ENCODE results near the gene RMND5A. TPM values are rescaled to one million over a fixed set of nuclear protein-coding genes. Genes with fewer than 3 reads are reported as not detected.
A peak's percentile ranks its signal among the peaks of the same experiment; 100 is the strongest.
"Not testable (repeated sequence)": the region's sequence is repeated elsewhere in the genome, so short reads cannot be mapped to it uniquely, and the experiment has no call there.

RMND5A gene
- total RNA-seq, 1 donor from 2014 or later: 53.7 TPM

GRCh38 chr2:86734896-86735295, 14.8 kb downstream of the RMND5A start:
- H3K4me3 ChIP-seq (ENCODE audit: low read depth, low read length); FAIRE-seq; H3K27me3 ChIP-seq (ENCODE audit: control insufficient read depth, insufficient read depth, low read length); H3K36me3 ChIP-seq (ENCODE audit: control insufficient read depth, insufficient read depth, low read length): not testable (repeated sequence)
- DNase-seq (ENCODE audit: low read depth): peak; percentile 77

GRCh38 chr2:86739485-86739884, 19.4 kb downstream of the RMND5A start:
- not testable (repeated sequence) for H3K27me3 ChIP-seq (ENCODE audit: control insufficient read depth, insufficient read depth, low read length)

DNA sequence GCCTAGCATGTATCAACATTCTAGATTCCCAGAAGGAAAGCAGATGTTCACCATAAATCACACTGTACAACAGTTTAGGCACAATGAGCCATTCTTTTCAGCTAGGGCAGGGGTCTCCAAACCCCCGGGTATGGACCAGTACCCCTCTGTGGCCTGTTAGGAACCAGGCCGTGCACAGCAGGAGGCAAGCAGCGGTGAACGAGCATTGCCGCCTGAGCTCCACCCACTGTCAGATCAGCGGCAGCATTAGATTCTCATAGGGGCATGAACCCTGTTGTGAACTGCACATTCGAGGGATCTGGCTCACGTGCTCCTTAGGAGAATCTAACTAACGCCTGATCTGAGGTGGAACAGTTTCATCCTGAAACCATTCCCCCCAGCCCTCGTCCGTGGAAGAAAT, 19.8 kb downstream of the RMND5A start:
- not testable (repeated sequence) for H3K36me3 ChIP-seq (ENCODE audit: control insufficient read depth, insufficient read depth, low read length); FAIRE-seq

More at GRCh38 chr2:86739485-86739884, 19.4 kb downstream of the RMND5A start:
- not testable (repeated sequence) for H3K4me3 ChIP-seq (ENCODE audit: low read depth, low read length); FAIRE-seq; H3K36me3 ChIP-seq (ENCODE audit: control insufficient read depth, insufficient read depth, low read length); DNase-seq (ENCODE audit: low read depth)

DNA sequence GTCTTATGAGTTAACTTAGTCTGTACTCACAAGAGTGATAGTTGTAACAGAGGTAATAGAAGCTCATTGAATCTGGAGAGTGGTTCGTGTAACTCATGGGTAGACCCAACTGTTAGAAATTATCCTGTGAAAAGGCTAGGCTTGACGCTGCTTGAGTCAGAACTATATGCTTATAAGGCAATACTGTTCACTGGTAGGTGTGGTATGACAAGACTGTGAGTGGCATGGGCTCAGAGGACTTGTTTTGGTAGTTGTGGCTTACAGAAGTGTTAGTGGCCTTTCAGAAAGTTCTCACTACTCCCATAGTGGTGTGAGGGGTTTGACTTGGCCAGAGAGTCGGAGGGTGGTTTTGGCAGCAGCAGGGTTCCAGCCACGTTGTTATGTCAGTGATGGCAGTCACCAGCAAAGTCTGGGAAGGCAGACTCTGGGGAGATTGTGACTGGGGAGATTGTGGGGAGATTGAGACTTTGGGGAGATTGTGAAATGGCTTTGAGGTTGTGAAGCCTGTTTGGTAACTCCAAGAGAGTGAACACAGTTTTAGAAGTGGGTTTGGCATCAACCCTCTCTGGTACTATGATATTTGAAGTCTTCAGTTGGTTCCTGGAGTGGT, 21.9 kb downstream of the RMND5A start:
- not testable (repeated sequence) for H3K27me3 ChIP-seq (ENCODE audit: control insufficient read depth, insufficient read depth, low read length); H3K36me3 ChIP-seq (ENCODE audit: control insufficient read depth, insufficient read depth, low read length); H3K4me3 ChIP-seq (ENCODE audit: low read depth, low read length); FAIRE-seq; DNase-seq (ENCODE audit: low read depth)

More for the DNA sequence above, 19.8 kb downstream of the RMND5A start:
- not testable (repeated sequence) for DNase-seq (ENCODE audit: low read depth); H3K4me3 ChIP-seq (ENCODE audit: low read depth, low read length); H3K27me3 ChIP-seq (ENCODE audit: control insufficient read depth, insufficient read depth, low read length)

DNA sequence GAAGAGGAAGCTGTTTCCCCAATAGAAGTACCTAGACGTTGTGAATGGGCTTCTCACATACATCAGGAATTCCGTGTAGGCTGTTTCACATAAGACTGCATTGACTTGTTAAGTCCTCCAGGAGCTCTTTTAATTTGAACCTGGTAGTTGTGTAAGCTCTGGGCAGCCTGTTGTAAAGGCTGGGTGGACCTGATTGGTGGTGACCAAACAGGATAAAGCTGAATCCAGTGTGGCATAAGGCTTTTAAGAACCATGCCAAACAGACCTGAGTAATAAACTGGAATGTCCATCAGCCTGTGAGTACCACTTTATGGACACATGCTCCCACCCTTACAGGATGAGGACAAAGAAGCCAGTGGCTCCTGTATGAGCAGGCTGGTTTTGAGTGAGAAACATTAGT, 24.1 kb downstream of the RMND5A start:
- TF ChIP-seq, protein P1, sequence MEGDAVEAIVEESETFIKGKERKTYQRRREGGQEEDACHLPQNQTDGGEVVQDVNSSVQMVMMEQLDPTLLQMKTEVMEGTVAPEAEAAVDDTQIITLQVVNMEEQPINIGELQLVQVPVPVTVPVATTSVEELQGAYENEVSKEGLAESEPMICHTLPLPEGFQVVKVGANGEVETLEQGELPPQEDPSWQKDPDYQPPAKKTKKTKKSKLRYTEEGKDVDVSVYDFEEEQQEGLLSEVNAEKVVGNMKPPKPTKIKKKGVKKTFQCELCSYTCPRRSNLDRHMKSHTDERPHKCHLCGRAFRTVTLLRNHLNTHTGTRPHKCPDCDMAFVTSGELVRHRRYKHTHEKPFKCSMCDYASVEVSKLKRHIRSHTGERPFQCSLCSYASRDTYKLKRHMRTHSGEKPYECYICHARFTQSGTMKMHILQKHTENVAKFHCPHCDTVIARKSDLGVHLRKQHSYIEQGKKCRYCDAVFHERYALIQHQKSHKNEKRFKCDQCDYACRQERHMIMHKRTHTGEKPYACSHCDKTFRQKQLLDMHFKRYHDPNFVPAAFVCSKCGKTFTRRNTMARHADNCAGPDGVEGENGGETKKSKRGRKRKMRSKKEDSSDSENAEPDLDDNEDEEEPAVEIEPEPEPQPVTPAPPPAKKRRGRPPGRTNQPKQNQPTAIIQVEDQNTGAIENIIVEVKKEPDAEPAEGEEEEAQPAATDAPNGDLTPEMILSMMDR (IDR thresholded peaks at IDR 0.05; ENCODE audit: insufficient read depth, low read length, severe bottlenecking): no peak
- Histone ChIP-seq H3K4me3 (ENCODE audit: low read depth, low read length) (no peak overlapping the region), H3K27me3 (ENCODE audit: control insufficient read depth, insufficient read depth, low read length) (no peaks in the 10 kb centered on the region), H3K36me3 (ENCODE audit: control insufficient read depth, insufficient read depth, low read length) (no peaks in the 10 kb centered on the region)
- DNase-seq (ENCODE audit: low read depth) (no peak), FAIRE-seq (no peak)

- no peaks in the 10 kb centered on the region for H3K36me3 ChIP-seq (ENCODE audit: control insufficient read depth, insufficient read depth, low read length)
- FAIRE-seq (no peak), DNase-seq (ENCODE audit: low read depth) (no peak)
- no peaks in the 10 kb centered on the region for H3K27me3 ChIP-seq (ENCODE audit: control insufficient read depth, insufficient read depth, low read length)
- no peak overlapping the region for H3K4me3 ChIP-seq (ENCODE audit: low read depth, low read length)
- TF ChIP-seq, protein P1 (IDR thresholded peaks at IDR 0.05; ENCODE audit: insufficient read depth, low read length, severe bottlenecking): no peak
Observed at GRCh38 chr2:86746939-86747338, 26.8 kb downstream of the RMND5A start.

- peaks cover 4% of the 10 kb centered on the region for H3K36me3 ChIP-seq (ENCODE audit: control insufficient read depth, insufficient read depth, low read length)
- H3K4me3 ChIP-seq (ENCODE audit: low read depth, low read length): no peak overlapping the region
- DNase-seq (ENCODE audit: low read depth): peak; percentile 89
- no peaks in the 10 kb centered on the region for H3K27me3 ChIP-seq (ENCODE audit: control insufficient read depth, insufficient read depth, low read length)
- TF ChIP-seq, protein P1 (IDR thresholded peaks at IDR 0.05; ENCODE audit: insufficient read depth, low read length, severe bottlenecking): no peak
- FAIRE-seq: no peak
Observed at GRCh38 chr2:86747711-86748639, 27.9 kb downstream of the RMND5A start.
